HCT116 (cell line): Measurements from ENCODE around the gene PHKB.

ENCODE experiments used
- CBX3 ChIP-seq: IDR thresholded peaks from 2 replicates; pipeline ENCODE4 v1.6.1; 2012; ENCODE audit warnings: low read depth
- CEBPB ChIP-seq: IDR thresholded peaks from 2 replicates; pipeline ENCODE4 v1.6.1; 2012; ENCODE audit warnings: low read depth
- CTCF ChIP-seq, 3 experiments: fragments of 200-600 bp in 1 of 3; sonication (generic) in 1 of 3; IDR thresholded peaks in 2 of 3; conservative IDR thresholded peaks in 1 of 3; 2 replicates each; pipeline ENCODE4 v1.5.1; 2012 to 2017; ENCODE audit warnings: low read depth in 2 of 3, low read length in 2 of 3, antibody characterized with exemption in 1 of 3, borderline replicate concordance in 1 of 3, control low read depth in 1 of 3, mild to moderate bottlenecking in 1 of 3, mixed read lengths in 1 of 3, mixed run types in 1 of 3, moderate library complexity in 1 of 3; ENCODE audit not compliant: insufficient read depth in 1 of 3
- EZH2 ChIP-seq: fragments of 200-600 bp; sonication (generic); IDR thresholded peaks from 2 replicates; pipeline ENCODE4 v1.6.1; 2017; ENCODE audit warnings: antibody characterized with exemption, mixed run types
- JUND ChIP-seq: IDR thresholded peaks from 2 replicates; pipeline ENCODE4 v1.6.1; 2012
- MAX ChIP-seq: IDR thresholded peaks from 2 replicates; pipeline ENCODE4 v1.6.1; 2012
- POLR2A ChIP-seq: IDR thresholded peaks from 2 replicates; pipeline ENCODE4 v1.7.0; 2011; ENCODE audit warnings: borderline replicate concordance; ENCODE audit not compliant: insufficient read depth, insufficient read length; ENCODE audit errors: extremely low read depth
- POLR2AphosphoS5 ChIP-seq: IDR thresholded peaks from 2 replicates; pipeline ENCODE4 v1.6.1; 2011; ENCODE audit warnings: mild to moderate bottlenecking, low read depth, low read length, moderate library complexity
- RAD21 ChIP-seq: IDR thresholded peaks from 2 replicates; pipeline ENCODE4 v1.6.1; 2012; ENCODE audit warnings: low read depth, mild to moderate bottlenecking
- SIN3A ChIP-seq: IDR thresholded peaks from 2 replicates; pipeline ENCODE4 v1.6.1; 2012; ENCODE audit warnings: low read depth
- TF ChIP-seq, protein P1 (sequence below): IDR thresholded peaks from 2 replicates; pipeline ENCODE4 v1.6.1; 2012; ENCODE audit warnings: low read depth
- TF ChIP-seq, protein P2 (sequence below): IDR thresholded peaks from 2 replicates; pipeline ENCODE4 v1.6.1; 2012

DNA sequence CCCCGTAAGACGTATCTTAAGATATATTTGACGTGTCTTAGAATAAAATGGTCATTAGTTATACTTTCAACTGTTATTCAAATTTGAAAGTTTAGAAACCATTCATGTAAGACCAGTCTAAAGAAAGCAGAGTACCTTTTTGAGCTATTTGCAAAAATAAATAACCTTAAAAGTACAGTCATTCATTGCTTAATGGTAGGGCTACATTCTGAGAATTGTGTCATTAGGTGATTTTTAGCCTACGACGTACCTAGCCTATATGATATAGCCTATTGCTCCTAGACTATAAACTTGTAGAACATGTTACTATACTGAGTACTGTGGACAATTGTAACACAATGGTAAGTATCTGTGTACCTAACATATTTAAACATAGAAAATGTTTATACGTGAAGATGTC is 139.2 kb downstream of the PHKB start:
- TF ChIP-seq POLR2AphosphoS5 (no peak), EZH2 (no peak), RAD21 (no peak), CTCF (IDR thresholded peaks at IDR 0.05 in 2 of 3, conservative IDR thresholded peaks at IDR 0.05 in 1 of 3; ENCODE audit: borderline replicate concordance in 1 of 3, insufficient read depth in 1 of 3, low read depth in 2 of 3, low read length in 2 of 3) (no peak), SIN3A (no peak), CBX3 (no peak), JUND (no peak), POLR2A (no peak), CEBPB (no peak), MAX (no peak)
- TF ChIP-seq, protein P1, sequence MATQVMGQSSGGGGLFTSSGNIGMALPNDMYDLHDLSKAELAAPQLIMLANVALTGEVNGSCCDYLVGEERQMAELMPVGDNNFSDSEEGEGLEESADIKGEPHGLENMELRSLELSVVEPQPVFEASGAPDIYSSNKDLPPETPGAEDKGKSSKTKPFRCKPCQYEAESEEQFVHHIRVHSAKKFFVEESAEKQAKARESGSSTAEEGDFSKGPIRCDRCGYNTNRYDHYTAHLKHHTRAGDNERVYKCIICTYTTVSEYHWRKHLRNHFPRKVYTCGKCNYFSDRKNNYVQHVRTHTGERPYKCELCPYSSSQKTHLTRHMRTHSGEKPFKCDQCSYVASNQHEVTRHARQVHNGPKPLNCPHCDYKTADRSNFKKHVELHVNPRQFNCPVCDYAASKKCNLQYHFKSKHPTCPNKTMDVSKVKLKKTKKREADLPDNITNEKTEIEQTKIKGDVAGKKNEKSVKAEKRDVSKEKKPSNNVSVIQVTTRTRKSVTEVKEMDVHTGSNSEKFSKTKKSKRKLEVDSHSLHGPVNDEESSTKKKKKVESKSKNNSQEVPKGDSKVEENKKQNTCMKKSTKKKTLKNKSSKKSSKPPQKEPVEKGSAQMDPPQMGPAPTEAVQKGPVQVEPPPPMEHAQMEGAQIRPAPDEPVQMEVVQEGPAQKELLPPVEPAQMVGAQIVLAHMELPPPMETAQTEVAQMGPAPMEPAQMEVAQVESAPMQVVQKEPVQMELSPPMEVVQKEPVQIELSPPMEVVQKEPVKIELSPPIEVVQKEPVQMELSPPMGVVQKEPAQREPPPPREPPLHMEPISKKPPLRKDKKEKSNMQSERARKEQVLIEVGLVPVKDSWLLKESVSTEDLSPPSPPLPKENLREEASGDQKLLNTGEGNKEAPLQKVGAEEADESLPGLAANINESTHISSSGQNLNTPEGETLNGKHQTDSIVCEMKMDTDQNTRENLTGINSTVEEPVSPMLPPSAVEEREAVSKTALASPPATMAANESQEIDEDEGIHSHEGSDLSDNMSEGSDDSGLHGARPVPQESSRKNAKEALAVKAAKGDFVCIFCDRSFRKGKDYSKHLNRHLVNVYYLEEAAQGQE: no peak
- TF ChIP-seq, protein P2, sequence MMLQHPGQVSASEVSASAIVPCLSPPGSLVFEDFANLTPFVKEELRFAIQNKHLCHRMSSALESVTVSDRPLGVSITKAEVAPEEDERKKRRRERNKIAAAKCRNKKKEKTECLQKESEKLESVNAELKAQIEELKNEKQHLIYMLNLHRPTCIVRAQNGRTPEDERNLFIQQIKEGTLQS: no peak
